ENCODE results near the gene MRPS35.

The MRPS35 gene

GRCh38 chr12:27772328-27773049 lies 61.9 kb downstream of the MRPS35 start:
- DNase-seq: peak; percentile 75

GRCh38 chr12:27777141-27777540 lies 66.5 kb downstream of the MRPS35 start:
- no peak for DNase-seq

GRCh38 chr12:27778206-27778605 lies 67.6 kb downstream of the MRPS35 start:
- DNase-seq: no peak

- peak; percentile 34 for DNase-seq
These were observed 68.8 kb downstream of the MRPS35 start for GRCh38 chr12:27779416-27779919.

GRCh38 chr12:27779920-27780611 lies 69.4 kb downstream of the MRPS35 start, which contains the start of the genes KLHL42 and MANSC4:
Gene KLHL42 (plus strand): TSS chr12:27780233. CDS start chr12:27780331, 98 bp downstream.
Gene MANSC4 (minus strand): TSS chr12:27780236. CDS start chr12:27771276, 8,960 bp downstream.
- DNase-seq: peak; percentile 80

- peak; percentile 74 for DNase-seq
These were observed 70.2 kb downstream of the MRPS35 start for GRCh38 chr12:27780612-27781408.

GRCh38 chr12:27781680-27782079 lies 71.0 kb downstream of the MRPS35 start:
- peak; percentile 32 for DNase-seq

- peak; percentile 11 for DNase-seq
These were observed 71.8 kb downstream of the MRPS35 start for GRCh38 chr12:27782481-27782880.

GRCh38 chr12:27785882-27786570 lies 75.4 kb downstream of the MRPS35 start:
- DNase-seq: peak; percentile 83

- no peak for DNase-seq
These were observed 76.9 kb downstream of the MRPS35 start for GRCh38 chr12:27787559-27787958.

GRCh38 chr12:27790179-27790578 lies 79.5 kb downstream of the MRPS35 start:
- no peak for DNase-seq

- DNase-seq: no peak
These were observed 84.4 kb downstream of the MRPS35 start for GRCh38 chr12:27794818-27795584.

- DNase-seq: no peak
These were observed 85.5 kb downstream of the MRPS35 start for GRCh38 chr12:27796128-27796527.

GRCh38 chr12:27797301-27798025 lies 86.8 kb downstream of the MRPS35 start:
- DNase-seq: no peak

- no peak for DNase-seq
These were observed 90.2 kb downstream of the MRPS35 start for GRCh38 chr12:27800819-27801218.

- DNase-seq: no peak
These were observed 91.0 kb downstream of the MRPS35 start for GRCh38 chr12:27801630-27802029.

- no peak for DNase-seq
These were observed 91.9 kb downstream of the MRPS35 start for GRCh38 chr12:27802511-27802910.

GRCh38 chr12:27802936-27803335 lies 92.3 kb downstream of the MRPS35 start:
- DNase-seq: no peak

GRCh38 chr12:27805238-27805637 lies 94.6 kb downstream of the MRPS35 start:
- no peak for DNase-seq

All from EL (cell line).